GM18909 (cell line): ENCODE data around the gene ATOSA.
A peak's percentile ranks its signal among the peaks of the same experiment; 100 is the strongest.

Source experiments
- ATAC-seq: cut with Tn5 transposase; IDR thresholded peaks from one replicate; pipeline ENCODE4 v1.9.1; 2021; ENCODE audit warnings: mild to moderate bottlenecking; ENCODE audit not compliant: unreplicated experiment, poor library complexity

ATOSA gene, protein sequence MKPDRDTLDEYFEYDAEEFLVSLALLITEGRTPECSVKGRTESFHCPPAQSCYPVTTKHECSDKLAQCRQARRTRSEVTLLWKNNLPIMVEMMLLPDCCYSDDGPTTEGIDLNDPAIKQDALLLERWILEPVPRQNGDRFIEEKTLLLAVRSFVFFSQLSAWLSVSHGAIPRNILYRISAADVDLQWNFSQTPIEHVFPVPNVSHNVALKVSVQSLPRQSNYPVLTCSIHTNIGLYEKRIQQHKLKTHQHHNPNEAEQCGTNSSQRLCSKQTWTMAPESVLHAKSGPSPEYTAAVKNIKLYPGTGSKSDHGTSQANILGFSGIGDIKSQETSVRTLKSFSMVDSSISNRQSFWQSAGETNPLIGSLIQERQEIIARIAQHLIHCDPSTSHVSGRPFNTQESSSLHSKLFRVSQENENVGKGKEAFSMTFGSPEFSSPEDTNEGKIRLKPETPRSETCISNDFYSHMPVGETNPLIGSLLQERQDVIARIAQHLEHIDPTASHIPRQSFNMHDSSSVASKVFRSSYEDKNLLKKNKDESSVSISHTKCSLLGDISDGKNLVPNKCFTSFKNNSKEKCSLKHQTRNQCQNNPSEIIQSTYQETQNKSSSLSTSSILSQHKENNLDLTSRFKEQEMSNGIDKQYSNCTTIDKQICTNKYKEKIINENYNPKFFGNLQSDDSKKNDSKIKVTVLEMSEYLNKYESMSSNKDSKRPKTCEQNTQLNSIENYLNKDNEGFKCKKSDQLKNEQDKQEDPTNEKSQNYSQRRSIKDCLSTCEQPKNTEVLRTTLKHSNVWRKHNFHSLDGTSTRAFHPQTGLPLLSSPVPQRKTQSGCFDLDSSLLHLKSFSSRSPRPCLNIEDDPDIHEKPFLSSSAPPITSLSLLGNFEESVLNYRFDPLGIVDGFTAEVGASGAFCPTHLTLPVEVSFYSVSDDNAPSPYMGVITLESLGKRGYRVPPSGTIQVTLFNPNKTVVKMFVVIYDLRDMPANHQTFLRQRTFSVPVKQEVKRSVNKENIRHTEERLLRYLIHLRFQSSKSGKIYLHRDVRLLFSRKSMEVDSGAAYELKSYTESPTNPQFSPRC

DNA sequence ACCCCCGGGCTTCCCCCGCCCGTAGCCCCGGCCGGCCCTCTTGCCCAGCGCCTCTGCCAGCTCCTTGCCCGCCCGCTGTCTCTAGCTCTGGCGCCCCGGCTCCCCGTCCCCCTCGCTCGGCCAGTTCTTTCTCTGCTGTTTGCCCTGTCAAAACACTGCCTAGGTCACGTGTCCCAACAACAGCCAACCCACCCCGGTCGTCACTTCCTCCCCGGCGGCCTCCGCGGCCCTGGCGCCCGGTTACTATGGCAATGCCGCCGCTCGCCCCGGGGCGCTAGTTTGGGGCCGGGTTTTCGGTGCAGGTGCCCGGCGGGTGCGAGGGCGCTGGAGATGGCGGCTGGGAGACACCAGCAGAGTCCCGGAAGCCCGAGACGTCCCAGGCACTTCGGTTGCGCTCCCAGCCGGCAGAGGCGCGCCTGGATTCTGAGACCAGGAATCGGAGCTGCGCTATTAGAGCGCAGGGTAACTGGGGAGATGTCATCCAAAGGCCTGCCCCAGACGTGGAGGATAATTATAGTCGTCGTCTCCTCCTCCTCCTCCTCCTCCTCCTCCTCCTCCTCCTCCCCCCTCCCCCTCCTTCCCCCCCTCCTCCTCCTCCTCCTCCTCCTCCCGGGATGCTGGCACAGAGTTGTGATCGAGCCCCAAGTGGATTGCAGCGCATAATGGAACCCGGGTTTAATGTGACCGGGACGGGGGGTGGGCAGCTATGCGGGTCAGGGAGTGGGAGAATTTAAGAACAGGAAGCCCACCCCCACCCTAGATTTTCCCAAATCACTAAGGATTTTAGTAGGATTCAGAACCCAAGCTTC is at the start of gene ATOSA:
ATOSA (minus strand) TSS at position 157 of the 809 bp plus-strand sequence. CDS start 1,367 bp downstream, outside the sequence.
- peak; percentile 71 for ATAC-seq

DNA sequence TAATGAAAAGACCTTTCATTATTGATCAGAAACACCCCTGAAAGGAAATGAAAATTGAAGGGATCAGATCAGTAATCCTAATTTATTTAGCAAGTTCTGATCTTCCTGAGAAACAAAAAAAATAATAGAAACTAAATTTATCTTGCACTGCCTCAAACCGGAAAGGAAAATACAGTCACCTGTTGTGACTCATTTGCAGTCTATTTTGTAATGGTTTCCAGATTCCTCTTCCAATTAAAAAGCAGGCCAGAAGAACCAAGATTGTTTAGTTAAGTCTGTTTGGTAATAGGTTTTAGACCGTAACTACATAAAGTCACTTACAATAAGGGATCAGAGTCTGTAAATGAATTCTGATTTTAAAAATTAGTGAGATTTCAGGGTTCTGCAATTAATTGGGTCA is 49.7 kb upstream of the ATOSA start:
- ATAC-seq: no peak

DNA sequence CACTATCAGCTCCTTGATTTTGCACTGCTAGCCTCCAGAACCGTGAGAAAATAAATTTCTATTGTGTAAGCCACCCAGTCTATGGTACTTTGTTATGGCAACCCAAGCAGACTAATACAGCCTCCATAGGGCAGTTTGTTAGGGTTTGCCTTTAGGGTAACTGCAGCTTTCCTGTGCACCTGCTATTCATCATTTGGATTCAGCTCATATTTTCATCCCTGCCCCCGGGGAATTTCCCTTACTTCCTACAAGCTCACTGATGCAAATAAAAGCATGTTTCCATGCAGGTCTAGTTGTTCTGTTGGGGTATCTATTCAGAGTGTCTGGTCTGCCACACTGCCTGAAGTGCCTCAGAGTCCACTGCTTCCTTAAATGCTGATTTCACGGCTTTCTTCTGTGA is 48.6 kb upstream of the ATOSA start:
- ATAC-seq: no peak

DNA sequence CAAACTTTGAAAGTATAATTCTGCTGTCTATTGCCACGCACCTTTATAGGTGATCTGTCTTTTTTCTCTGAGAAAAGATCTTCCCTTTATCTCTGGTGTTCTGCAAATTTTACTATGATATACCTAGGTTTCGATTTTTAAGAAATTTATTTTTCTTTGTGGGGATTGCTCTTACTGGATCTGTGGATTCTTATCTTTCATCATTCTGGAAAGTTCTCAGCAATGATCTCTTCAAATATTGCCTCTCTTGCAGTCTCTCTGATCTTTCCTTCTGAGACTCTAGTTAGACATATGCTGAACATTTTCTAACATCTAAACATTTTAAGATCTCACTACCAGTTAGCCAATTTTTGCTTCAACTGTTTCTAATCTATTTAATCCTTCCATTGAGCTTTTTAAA is 47.0 kb upstream of the ATOSA start:
- ATAC-seq: no peak

DNA sequence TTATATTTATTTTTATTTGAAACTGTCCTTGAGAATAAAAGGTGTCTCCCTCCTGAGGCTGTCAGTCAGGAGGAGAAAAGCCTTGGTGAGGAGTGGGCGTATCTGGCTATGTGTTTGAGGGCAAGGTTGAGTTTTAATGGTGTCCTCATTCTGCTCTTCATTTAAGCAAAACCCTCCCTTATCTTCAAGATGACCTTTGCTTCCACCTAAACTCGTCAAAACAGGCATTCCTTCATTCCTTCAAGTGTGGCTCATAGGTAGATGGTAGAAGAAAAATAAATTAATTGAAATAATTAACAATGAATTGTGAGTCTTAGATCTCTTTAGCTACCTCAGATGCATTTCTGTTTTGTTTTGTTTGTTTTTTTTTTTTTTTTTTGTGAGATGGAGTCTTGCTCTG is 39.4 kb upstream of the ATOSA start:
- ATAC-seq: no peak

DNA sequence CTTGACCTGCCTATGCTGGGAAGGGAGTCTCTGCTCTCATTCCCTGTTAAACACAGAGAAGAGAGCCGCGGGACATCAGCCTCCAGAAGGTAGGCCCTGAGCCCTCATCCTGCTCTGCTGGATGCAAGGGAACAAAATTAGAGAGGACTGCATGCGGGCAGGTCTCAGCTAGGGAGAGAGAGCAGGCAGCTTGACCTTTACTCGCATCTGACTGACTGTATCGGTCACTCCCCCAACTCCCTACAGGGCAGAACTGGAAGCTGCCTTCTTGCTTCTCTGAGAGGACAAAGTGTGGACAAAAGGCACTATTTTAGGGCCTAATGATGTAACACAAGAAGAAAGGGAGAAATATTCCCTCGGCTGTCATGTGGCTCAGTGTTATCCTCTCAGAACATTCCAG is 38.7 kb upstream of the ATOSA start:
- ATAC-seq: no peak

DNA sequence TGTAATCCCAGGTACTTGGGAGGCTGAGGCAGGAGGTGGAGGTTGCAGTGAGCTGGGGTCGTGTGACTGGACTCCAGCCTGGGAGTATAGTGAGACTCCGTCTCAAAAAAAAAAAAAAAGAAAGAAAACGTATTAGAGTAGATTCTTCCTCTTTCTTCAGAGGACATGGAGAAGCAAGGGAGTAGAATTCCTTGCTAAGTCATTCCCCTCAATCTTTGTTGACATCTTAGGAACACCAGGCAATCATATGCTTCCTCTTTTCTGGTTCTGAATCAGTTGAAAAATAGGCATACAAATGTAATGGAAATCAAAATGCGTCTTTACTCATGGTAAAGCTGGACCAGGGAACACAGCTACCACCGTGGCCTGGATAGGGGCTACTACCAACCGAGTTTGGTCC is 38.3 kb upstream of the ATOSA start:
- no peak for ATAC-seq

DNA sequence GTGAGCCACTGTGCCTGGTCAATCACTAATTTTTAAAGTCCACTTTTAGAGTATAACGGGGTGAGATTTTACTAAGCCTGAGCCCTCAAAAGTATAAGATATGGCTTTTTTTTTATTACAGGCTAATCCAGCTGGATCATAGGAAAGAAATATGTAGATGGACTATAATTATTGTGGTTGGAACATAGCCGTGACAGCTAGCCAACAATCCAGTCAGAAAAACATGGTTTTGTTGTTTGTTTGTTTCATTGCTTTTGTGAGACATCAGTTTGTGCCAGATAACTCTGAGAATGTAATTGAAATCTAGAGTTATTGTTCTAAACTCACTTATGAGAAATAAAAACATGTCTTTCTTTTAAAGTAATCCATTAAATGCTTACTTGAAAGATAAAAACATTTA is 37.3 kb upstream of the ATOSA start:
- ATAC-seq: no peak

DNA sequence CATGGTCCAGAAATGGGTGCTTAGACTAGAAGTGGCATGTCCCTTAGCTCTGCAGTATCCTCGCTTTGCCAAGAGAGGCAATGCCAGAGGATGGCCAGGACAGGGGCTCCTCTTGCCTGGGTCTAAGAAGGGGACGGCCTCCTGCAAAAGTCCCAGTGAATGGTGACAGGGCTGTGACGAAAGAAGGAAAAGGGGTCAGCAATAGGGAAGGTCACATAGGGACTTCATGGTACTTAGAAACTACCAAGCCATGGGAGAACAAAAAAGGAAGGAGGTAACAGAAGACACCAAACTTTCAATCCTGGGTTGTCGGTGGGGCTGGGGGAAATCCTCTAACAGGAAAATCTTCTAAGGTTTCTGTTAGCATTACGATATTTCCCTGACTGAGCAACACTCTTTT is 36.2 kb upstream of the ATOSA start:
- ATAC-seq: no peak

DNA sequence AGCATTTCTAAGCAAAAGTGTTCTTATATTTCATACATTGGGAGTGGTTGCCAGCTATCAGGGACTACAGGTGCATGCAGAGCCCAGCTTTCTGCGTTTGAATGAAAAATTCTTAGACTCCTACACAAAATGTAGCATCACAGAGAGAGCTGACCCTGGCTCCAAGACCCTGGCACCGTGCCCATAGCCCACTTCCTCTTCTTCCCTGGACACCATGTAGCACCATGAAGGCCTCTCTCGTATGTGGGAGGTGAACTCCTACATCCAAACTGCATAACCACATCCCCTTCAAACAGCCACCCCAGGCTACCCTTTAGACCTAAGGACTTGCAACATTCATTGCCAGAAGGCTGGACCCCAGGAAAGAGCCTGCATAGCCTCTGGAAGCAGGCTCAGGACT is 35.8 kb upstream of the ATOSA start:
- ATAC-seq: no peak

DNA sequence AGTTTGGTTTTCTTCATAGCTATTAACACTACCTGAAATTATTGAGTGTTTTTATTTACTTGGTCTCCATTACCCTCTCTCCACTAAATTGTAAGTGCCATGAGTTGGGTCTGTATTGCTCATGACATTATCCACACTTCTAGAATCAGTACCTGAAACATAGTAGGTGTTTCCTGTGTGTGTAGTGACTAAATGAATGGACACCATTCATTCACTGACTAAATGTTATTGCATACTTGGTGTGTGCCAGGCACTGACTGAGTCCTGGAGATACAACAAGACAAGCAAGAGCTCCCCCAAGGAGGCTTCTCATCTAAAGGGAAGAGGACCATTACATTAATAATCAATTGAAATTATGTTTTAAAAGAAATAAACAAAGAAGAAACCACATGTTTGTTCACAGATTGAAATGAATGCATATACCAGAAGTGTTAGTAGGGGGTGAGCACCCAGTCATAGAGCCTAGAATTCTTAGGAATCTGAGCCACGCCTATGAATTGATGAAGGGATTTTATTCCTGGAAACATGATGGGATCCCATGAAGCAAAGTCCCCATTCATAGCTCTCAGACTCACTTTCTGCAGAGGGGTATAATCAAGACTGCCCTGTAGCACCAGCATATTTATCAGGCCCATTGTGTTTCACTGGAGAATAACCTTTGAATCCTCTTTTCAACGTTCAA is 31.7 kb upstream of the ATOSA start:
- ATAC-seq: no peak

DNA sequence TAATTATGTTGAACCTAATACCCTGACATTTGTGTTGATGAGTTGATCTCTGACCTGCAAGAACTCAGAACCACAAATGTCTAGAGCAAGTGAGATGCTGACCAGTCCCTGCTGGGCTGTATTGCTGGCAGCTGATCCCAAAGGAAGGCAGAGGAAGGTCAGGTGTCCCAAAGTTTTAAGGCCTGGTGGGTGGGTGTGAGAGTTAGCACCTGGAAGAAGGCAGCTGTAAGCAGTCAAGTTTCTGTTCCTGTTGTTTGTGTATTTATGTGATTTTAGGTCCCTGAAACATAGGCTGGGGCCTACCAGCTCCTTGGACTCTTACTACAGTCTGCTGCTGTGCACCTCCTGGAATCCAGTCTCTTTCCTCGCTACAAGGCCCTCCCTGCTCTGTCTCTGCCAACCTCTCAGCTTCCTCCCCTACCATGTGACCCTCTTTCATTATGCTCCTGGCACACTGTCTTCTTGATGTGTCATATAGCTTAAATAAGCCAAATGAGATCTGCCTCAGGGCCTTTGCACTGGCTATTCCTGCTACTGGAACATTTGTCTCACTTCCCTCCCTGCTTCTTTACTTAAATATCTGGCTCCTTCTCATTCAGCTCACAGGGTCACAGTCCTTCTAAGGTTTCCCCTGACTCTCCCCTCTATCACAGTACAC is 31.0 kb upstream of the ATOSA start:
- ATAC-seq: peak; percentile 38

DNA sequence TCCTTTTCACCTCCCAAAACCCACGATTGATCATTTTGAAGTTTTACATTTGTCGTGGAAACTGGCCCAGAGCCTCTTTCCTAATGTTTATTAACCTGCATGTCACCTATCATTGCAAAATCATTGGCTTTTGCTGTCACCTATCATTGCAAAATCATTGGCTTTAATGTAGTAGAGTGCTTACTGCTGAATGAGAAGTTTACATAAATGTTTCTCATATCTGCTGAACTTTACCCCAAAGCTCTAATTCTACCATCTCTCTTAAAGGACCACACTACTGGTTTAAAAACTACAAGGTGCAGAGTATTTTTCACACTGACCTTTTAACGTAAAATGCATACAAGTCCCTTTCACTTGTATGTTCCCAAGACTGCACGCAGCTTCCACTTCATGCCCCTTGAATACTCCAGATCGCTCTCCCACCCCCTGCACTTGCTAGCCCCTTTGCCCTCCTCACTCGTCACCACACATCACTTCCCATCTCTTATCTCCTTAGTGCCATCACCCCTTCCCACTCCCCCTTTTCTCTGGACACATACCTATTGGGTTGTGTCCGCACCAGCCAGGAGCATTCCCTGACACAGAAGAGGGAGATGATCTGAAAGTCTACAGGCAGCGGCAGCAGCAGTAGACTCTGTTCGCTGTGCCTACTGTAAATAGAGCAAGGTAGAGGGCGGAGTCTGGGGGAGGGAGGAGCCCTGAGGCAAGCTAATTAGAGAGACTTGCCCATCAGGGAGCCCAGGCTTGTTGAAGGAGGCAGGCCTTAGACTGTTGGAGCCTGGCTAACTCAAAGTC is 30.2 kb upstream of the ATOSA start:
- ATAC-seq: peak; percentile 80

DNA sequence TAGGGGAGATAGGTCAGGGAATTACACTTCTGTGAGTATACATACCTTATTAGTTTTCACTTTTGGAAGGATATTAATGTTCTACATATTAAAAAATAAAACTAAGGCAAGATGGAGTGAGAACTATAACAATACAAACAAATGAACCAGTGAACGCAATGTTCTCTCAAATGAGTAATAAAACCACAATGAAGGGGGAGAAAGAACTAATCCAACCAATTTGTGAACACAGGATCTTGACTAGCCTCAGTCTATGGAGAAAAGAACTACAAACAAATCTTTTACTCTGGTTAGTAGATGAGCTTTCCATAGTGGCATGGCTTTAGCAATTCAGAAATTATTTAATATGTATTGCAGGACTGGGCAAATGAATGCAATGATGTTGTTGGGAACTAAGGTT is 26.9 kb upstream of the ATOSA start:
- no peak for ATAC-seq

DNA sequence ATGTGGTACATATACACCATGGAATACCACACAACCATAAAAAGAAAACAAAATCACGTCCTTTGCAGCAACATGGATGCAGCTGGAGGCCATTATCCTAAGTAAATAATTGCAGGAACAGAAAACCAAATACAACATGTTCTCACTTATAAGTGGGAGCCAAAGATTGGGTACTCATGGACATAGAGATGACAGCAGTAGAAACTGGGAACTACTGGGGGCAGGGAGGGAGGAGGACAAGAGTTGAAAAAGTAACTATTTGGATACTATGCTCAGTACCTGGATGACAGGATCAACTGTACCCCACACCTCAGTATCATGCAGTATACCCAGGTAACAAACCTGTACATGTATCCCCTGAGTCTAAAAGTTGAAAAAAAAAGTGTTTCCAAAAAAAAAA is 23.2 kb upstream of the ATOSA start:
- no peak for ATAC-seq

DNA sequence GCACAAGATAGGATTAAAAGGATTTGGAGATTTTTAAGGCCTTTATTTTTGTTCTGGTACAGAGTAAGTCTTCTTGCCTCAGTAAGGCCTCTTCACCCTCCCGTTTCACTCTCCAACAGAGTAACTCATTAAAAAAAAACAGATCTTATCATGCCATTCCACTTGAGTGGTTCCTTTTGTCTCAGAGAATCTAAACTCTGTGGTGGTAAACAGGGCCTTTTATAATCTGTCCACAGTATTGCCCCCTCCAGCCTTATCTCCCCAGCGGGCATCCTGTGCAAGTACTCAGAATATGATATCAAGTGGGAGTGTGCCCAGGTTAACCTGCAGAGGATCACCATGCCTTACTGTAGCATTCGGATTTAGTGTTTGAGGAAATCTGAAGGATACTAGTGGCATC is 20.3 kb upstream of the ATOSA start:
- no peak for ATAC-seq

DNA sequence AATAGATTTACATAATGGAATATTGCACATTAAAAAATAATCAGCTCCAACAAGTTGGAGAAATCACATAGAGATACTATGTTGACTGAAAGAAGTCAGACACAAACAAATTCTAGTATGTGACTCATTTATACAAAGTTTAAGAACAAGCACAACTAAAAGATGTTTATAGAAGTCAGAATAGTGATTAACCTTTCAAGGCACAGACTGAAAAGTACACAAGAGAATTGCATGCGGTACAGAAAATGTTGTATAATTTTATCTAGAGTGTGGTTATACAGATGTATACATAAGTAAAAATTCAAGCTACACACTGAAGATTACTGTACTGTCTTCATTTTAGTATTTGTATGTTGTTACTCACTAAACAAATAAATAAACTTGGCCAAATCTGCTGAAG is 19.3 kb upstream of the ATOSA start:
- ATAC-seq: no peak

DNA sequence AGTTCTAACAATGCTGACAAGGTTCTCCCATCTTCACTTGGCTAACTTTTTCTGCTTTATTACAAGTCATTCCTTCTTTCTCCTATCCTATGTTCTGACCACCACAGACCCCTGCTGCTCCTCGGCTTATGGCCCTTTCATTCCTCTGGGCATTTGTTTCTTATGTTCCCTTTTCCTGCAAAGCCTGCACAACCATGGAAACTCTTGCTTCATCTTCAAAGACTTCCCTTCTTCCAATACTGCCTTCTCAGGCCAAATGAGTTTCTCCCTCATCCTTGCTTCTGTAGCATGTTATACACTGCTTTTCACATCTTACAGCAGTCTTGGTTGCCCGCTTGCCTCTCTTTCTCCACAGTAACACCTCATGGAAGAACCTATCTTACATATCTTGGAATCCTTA is 17.9 kb upstream of the ATOSA start:
- no peak for ATAC-seq

DNA sequence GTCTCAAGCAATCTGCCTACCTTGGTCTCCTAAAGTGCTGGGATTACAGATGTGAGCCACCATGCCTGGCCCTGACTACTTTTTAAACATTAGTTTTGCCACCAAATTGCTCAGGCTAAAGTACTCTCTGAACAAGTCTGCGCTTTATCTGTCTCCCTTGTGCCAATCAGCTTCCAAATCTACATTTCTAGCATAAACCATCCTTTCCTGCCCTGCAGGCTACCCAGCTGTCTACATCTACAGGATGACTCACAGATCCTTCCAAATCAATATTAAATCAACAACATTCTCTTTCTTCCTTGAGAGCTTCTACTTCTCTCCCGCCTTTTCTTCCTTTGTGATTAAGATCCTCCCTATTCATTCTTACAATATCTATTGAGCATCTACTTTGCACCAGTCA is 16.0 kb upstream of the ATOSA start:
- ATAC-seq: no peak
